Motor neuron (in vitro differentiated cells): Measurements from ENCODE around the gene MRPL52. TPM values are rescaled to one million over a fixed set of nuclear protein-coding genes. Genes with fewer than 3 reads are reported as not detected.
"Not testable (repeated sequence)": the region's sequence is repeated elsewhere in the genome, so short reads cannot be mapped to it uniquely, and the experiment has no call there.

Source experiments
- ATAC-seq, 8 experiments: fragments of 200-7000 bp; cut with Tn5 transposase; replicated peaks in 6 of 8; 2 replicates each; pipeline ENCODE4 v1.8.0; 2021; ENCODE audit warnings: mild to moderate bottlenecking in 8 of 8, moderate library complexity in 8 of 8
- H3K27ac ChIP-seq, 2 donors: fragments of 250-450 bp; sonication (Bioruptor Pico); 2 replicates each; pipeline ENCODE4 v1.9.0; 2021; ENCODE audit warnings: antibody characterized with exemption in 2 of 2, mild to moderate bottlenecking in 2 of 2, moderate library complexity in 1 of 2
- H3K4me1 ChIP-seq, 2 donors: fragments of 250-450 bp; sonication (Bioruptor Pico); replicated peaks in 1 of 2; 2 replicates each; pipeline ENCODE4 v1.6.1; 2021; ENCODE audit warnings: antibody characterized with exemption in 2 of 2, mild to moderate bottlenecking in 2 of 2, moderate library complexity in 1 of 2
- H3K4me3 ChIP-seq, 5 donors: fragments of 250-450 bp; sonication (Bioruptor Pico); 2 replicates each; pipeline ENCODE4 v1.9.0; 2021; ENCODE audit warnings: antibody characterized with exemption in 5 of 5, mild to moderate bottlenecking in 5 of 5, moderate library complexity in 4 of 5
- whole genome bisulfite sequencing, 10 experiments: fragments of 450-650 bp; shearing (Covaris generic); methylation state at CpG; one replicate each; pipeline ENCODE4 v1.0.0; 2022; 5-methylcytosine and 5-hydroxymethylcytosine counted together
- in situ Hi-C, 9 experiments: fragments of 400-800 bp; cut with MboI; loops; one replicate each; pipeline ENCODE4 v1.15.0; 2021; ENCODE audit warnings: low sequenced_read_pairs in 9 of 9, low pct_unique_long_range_greater_than_20kb in 2 of 9; ENCODE audit not compliant: unreplicated experiment in 9 of 9
- total RNA-seq, 8 experiments: library from RNA; unstranded; fragments of 300-600 nt; gene quantifications; 2 replicates each; pipeline versions ENCODE4 v1.2.3 to v1.2.4, GENCODE V29; 2022

MRPL52 gene
- total RNA-seq, 8 experiments from 2014 or later = 60.7 to 112 (median 87.1) TPM

GRCh38 chr14:22844221-22845102, 14.8 kb downstream of the MRPL52 start:
- ATAC-seq = no peak
- WGBS, 10 experiments = 58 to 100% (median 95%) methylated on average over 1 to 10 of the region's 22 CpGs
- no peak overlapping the region for H3K27ac ChIP-seq
- no peak overlapping the region for H3K4me3 ChIP-seq
- in situ Hi-C loops = loop anchor here in 3 of 9 experiments (10.0 to 25.0 kb wide), 3 partner anchors 270 to 457 kb away; no protein-coding TSS in a partner anchor
- H3K4me1 ChIP-seq = peaks cover 0 to 5% of the 10 kb centered on the region in 2 donors

- 40 to 100% (median 94%) methylated on average over 1 to 6 of the region's 9 CpGs; no CpG with 5 or more reads in 3 of the 10 experiments for WGBS, 10 experiments
- in situ Hi-C loops = loop anchor here in 3 of 9 experiments (10.0 to 25.0 kb wide), 3 partner anchors 270 to 458 kb away; no protein-coding TSS in a partner anchor
- H3K27ac ChIP-seq = no peak overlapping the region
- H3K4me3 ChIP-seq = no peak overlapping the region
- H3K4me1 ChIP-seq = peaks cover 0 to 5% of the 10 kb centered on the region in 2 donors
- no peak for ATAC-seq
Measured at GRCh38 chr14:22845103-22845394, 15.4 kb downstream of the MRPL52 start.

- 81 to 86% methylated on average over 2 to 6 of the region's 26 CpGs; no CpG with 5 or more reads in 8 of the 10 experiments for WGBS, 10 experiments
- Histone ChIP-seq H3K27ac (no peak overlapping the region), H3K4me3 (no peak overlapping the region), H3K4me1 (peaks cover 0 to 5% of the 10 kb centered on the region in 2 donors)
- in situ Hi-C loops = loop anchor here in 3 of 9 experiments (10.0 to 25.0 kb wide), 3 partner anchors 271 to 459 kb away; no protein-coding TSS in a partner anchor
- no peak for ATAC-seq
Measured at GRCh38 chr14:22845821-22846625, 16.3 kb downstream of the MRPL52 start.

- ATAC-seq = no peak
- H3K4me1 ChIP-seq = peaks cover 0 to 5% of the 10 kb centered on the region in 2 donors
- in situ Hi-C loops = loop anchor here in 3 of 9 experiments (10.0 to 25.0 kb wide), 3 partner anchors 272 to 460 kb away; no protein-coding TSS in a partner anchor
- H3K4me3 ChIP-seq = no peak overlapping the region
- no peak overlapping the region for H3K27ac ChIP-seq
- WGBS, 10 experiments = 72 to 83% (median 80%) methylated on average over 2 to 4 of the region's 11 CpGs; no CpG with 5 or more reads in 7 of the 10 experiments
Measured at GRCh38 chr14:22846811-22847307, 17.2 kb downstream of the MRPL52 start.

- 0 to 100% (median 25%) methylated on average over 1 to 4 of the region's 14 CpGs; no CpG with 5 or more reads in 6 of the 10 experiments for WGBS, 10 experiments
Measured at GRCh38 chr14:22847661-22848341, 18.1 kb downstream of the MRPL52 start.

GRCh38 chr14:22848351-22849164, 18.9 kb downstream of the MRPL52 start:
- H3K4me1 ChIP-seq = peaks cover 2 to 5% of the 10 kb centered on the region in 2 donors
- 0 to 80% (median 47%) methylated on average over 1 to 6 of the region's 12 CpGs; no CpG with 5 or more reads in 4 of the 10 experiments for WGBS, 10 experiments
- H3K4me3 ChIP-seq = no peak overlapping the region
- peak; percentile 23 to 47 (median 34) for ATAC-seq
- no peak overlapping the region for H3K27ac ChIP-seq
- in situ Hi-C loops = loop anchor here in 3 of 9 experiments (10.0 to 25.0 kb wide), 3 partner anchors 274 to 461 kb away; no protein-coding TSS in a partner anchor

More at GRCh38 chr14:22847661-22848341, 18.1 kb downstream of the MRPL52 start:
- in situ Hi-C loops = loop anchor here in 3 of 9 experiments (10.0 to 25.0 kb wide), 3 partner anchors 273 to 460 kb away; no protein-coding TSS in a partner anchor
- Histone ChIP-seq H3K4me3 (no peak overlapping the region), H3K4me1 (peaks cover 0 to 5% of the 10 kb centered on the region in 2 donors), H3K27ac (no peak overlapping the region)
- peak in 2 of 8 experiments; percentile 0 to 5 for ATAC-seq

- peak in 2 of 8 experiments; percentile 12 to 35 for ATAC-seq
- in situ Hi-C loops = loop anchor here in 3 of 9 experiments (10.0 to 25.0 kb wide), 3 partner anchors 275 to 462 kb away; no protein-coding TSS in a partner anchor
- Histone ChIP-seq H3K4me3 (no peak overlapping the region), H3K27ac (no peak overlapping the region), H3K4me1 (peaks cover 2 to 5% of the 10 kb centered on the region in 2 donors)
- WGBS, 10 experiments = 6 to 88% (median 76%) methylated on average over 1 to 8 of the region's 19 CpGs; no CpG with 5 or more reads in 1 of the 10 experiments
Measured at GRCh38 chr14:22849212-22849819, 19.6 kb downstream of the MRPL52 start.

- Histone ChIP-seq H3K27ac (no peak overlapping the region), H3K4me1 (peaks cover 2 to 5% of the 10 kb centered on the region in 2 donors), H3K4me3 (no peak overlapping the region)
- ATAC-seq = peak in 2 of 8 experiments; percentile 16 to 19
- 4 to 80% (median 40%) methylated on average over 1 to 5 of the region's 9 CpGs; no CpG with 5 or more reads in 6 of the 10 experiments for WGBS, 10 experiments
- in situ Hi-C loops = loop anchor here in 8 of 9 experiments (25.0 kb wide), 3 partner anchors 264 to 464 kb away; partner anchors contain the start of genes ABHD4 (in 1 of the 8) and DAD1 (in 1 of the 8)
Measured at GRCh38 chr14:22850944-22851764, 21.5 kb downstream of the MRPL52 start.

GRCh38 chr14:22852178-22852577, 22.5 kb downstream of the MRPL52 start:
- not testable (repeated sequence) for H3K4me1 ChIP-seq, H3K27ac ChIP-seq, H3K4me3 ChIP-seq
- WGBS, 10 experiments = 12 to 100% (median 91%) methylated on average over 1 to 9 of the region's 12 CpGs
- in situ Hi-C loops = loop anchor here in 8 of 9 experiments (25.0 kb wide), 3 partner anchors 265 to 465 kb away; partner anchors contain the start of genes ABHD4 (in 1 of the 8) and DAD1 (in 1 of the 8)
- peak in 1 of 8 experiments; percentile 22 for ATAC-seq

GRCh38 chr14:22852599-22852939, 22.9 kb downstream of the MRPL52 start:
- H3K27ac ChIP-seq = no peak overlapping the region
- peaks cover 2 to 5% of the 10 kb centered on the region in 2 donors for H3K4me1 ChIP-seq
- H3K4me3 ChIP-seq = no peak overlapping the region
- in situ Hi-C loops = loop anchor here in 8 of 9 experiments (25.0 kb wide), 3 partner anchors 265 to 465 kb away; partner anchors contain the start of genes ABHD4 (in 1 of the 8) and DAD1 (in 1 of the 8)
- WGBS, 10 experiments = 0 to 100% (median 88%) methylated on average over 1 to 2 of the region's 2 CpGs; no CpG with 5 or more reads in 1 of the 10 experiments
- no peak for ATAC-seq
